HepG2 (cell line): ENCODE results near the gene ANAPC5. TPM values are rescaled to one million over a fixed set of nuclear protein-coding genes. Genes with fewer than 3 reads are reported as not detected.
A peak's percentile ranks its signal among the peaks of the same experiment; 100 is the strongest.
"Not testable (repeated sequence)": the region's sequence is repeated elsewhere in the genome, so short reads cannot be mapped to it uniquely, and the experiment has no call there.

Experiments
- ATAC-seq: fragments of 200-7000 bp; cut with Tn5 transposase; 3 replicates; pipeline ENCODE4 v1.9.1; 2020; ENCODE audit warnings: mild to moderate bottlenecking, moderate library complexity
- BruUV-seq: library from RNA; stranded (reverse); fragments of 400-500 nt; replicated peaks from 2 replicates; lab custom pipeline; 2021; lab: Mats Ljungman, UMichigan
- CTCF ChIA-PET: fragments of 300-600 bp; formaldehyde crosslinking; extraction: SDS; loops from one replicate; lab custom pipeline; 2021; ENCODE audit warnings: low total read pairs, inconsistent platforms, low intra/inter-chr PET ratio; lab: Yijun Ruan, JAX
- POLR2A ChIA-PET: fragments of 350-600 bp; sonication (Branson Sonifier 250); formaldehyde crosslinking; loops from one replicate; lab custom pipeline; 2020; ENCODE audit warnings: antibody characterized with exemption, inconsistent platforms; lab: Yijun Ruan, JAX
- DNase-seq: peaks from one replicate; pipeline ENCODE4 v3.0.0-alpha.2; 2015; ENCODE audit warnings: low spot score
- FAIRE-seq: peaks from 3 replicates; lab custom pipeline; 2011; peaks lifted over from hg19 to GRCh38; lab: Jason Lieb, UNC
- H2AFZ ChIP-seq: one replicate; pipeline ENCODE4 v1.6.1; 2011; ENCODE audit warnings: low read length, inconsistent platforms
- H3K27ac ChIP-seq: fragments of 300-600 bp; 3 replicates; pipeline ENCODE4 v1.8.0; 2011; ENCODE audit warnings: mixed run types, mild to moderate bottlenecking, mixed read lengths, low read length, inconsistent platforms; ENCODE audit not compliant: insufficient read depth; ENCODE audit errors: extremely low read length
- H3K27me3 ChIP-seq, 2 experiments: fragments of 200-600 bp in 1 of 2; 2 replicates in 1 of 2; 3 replicates in 1 of 2; pipeline versions ENCODE4 v1.6.0 to v1.8.0; 2011; ENCODE audit warnings: low read length in 2 of 2, mild to moderate bottlenecking in 2 of 2, moderate library complexity in 2 of 2, inconsistent platforms in 1 of 2; ENCODE audit not compliant: insufficient read depth in 2 of 2, control insufficient read depth in 1 of 2
- H3K36me3 ChIP-seq, 2 experiments: fragments of 200-600 bp in 1 of 2; replicated peaks in 1 of 2; 2 replicates in 1 of 2; 3 replicates in 1 of 2; pipeline versions ENCODE4 v1.5.1 to v1.8.0; 2011; ENCODE audit warnings: low read length in 2 of 2, inconsistent platforms in 1 of 2; ENCODE audit not compliant: insufficient read depth in 2 of 2, control insufficient read depth in 1 of 2
- H3K4me1 ChIP-seq: 2 replicates; pipeline ENCODE4 v1.5.1; 2012; ENCODE audit warnings: low read length, inconsistent platforms; ENCODE audit not compliant: insufficient read depth
- H3K4me2 ChIP-seq: 2 replicates; pipeline ENCODE4 v1.6.0; 2011; ENCODE audit warnings: low read depth, low read length, inconsistent platforms
- H3K4me3 ChIP-seq, 3 experiments: fragments of 200-600 bp in 1 of 3; sonication (generic), shearing (Covaris generic) in 1 of 3; replicated peaks in 1 of 3; 2 replicates each; pipeline ENCODE4 v1.5.1; 2011 to 2016; ENCODE audit warnings: low read length in 3 of 3, inconsistent platforms in 2 of 3, low read depth in 2 of 3, mild to moderate bottlenecking in 2 of 3, control low read depth in 1 of 3, mixed read lengths in 1 of 3; ENCODE audit not compliant: insufficient read depth in 1 of 3
- H3K79me2 ChIP-seq: one replicate; pipeline ENCODE4 v1.6.1; 2011; ENCODE audit warnings: low read length, inconsistent platforms; ENCODE audit not compliant: insufficient read depth
- H3K9ac ChIP-seq: 2 replicates; pipeline ENCODE4 v1.6.0; 2011; ENCODE audit warnings: mild to moderate bottlenecking, low read depth, low read length, inconsistent platforms; ENCODE audit not compliant: insufficient read depth
- H3K9me3 ChIP-seq: 2 replicates; pipeline ENCODE4 v1.5.1; 2012; ENCODE audit warnings: mild to moderate bottlenecking, low read length
- H4K20me1 ChIP-seq: 2 replicates; pipeline ENCODE4 v1.6.0; 2011; ENCODE audit warnings: inconsistent platforms, mild to moderate bottlenecking, low read length, moderate library complexity; ENCODE audit not compliant: insufficient read depth
- MAFF ChIP-seq: IDR thresholded peaks from 2 replicates; pipeline ENCODE4 v1.6.1; 2011; ENCODE audit warnings: low read depth, low read length, improper control_type of control experiment
- MAFK ChIP-seq, 2 experiments: IDR thresholded peaks in 1 of 2; conservative IDR thresholded peaks in 1 of 2; 2 replicates each; pipeline ENCODE4 v1.6.1; 2011; ENCODE audit warnings: improper control_type of control experiment in 2 of 2, low read length in 2 of 2
- NFYB ChIP-seq: sonication (generic); formaldehyde crosslinking; IDR thresholded peaks from 2 replicates; pipeline ENCODE4 v1.4.0; 2020; ENCODE audit warnings: missing genetic modification reagents
- NFYC ChIP-seq: IDR thresholded peaks from 2 replicates; pipeline ENCODE4 v1.6.1; 2016; ENCODE audit warnings: missing genetic modification reagents, missing compliant biosample characterization
- ZMYM4 ChIP-seq: sonication (generic); formaldehyde crosslinking; IDR thresholded peaks from 2 replicates; pipeline ENCODE4 v1.8.1; 2023; ENCODE audit warnings: mild to moderate bottlenecking, missing genetic modification reagents
- WGBS: methylation state at CpG from one replicate; pipeline ENCODE4 v1.1.6; 2017; ENCODE audit warnings: low lambda C conversion rate; 5-methylcytosine and 5-hydroxymethylcytosine counted together
- in situ Hi-C: cut with HindIII; loops from 2 replicates; pipeline ENCODE4 v1.10.0; 2017; ENCODE audit warnings: low pct_unique_long_range_greater_than_20kb; ENCODE audit not compliant: extremely low pct_ligation_motif_present
- intact Hi-C: fragments of 100-400 bp; cut with micrococcal nuclease; formaldehyde crosslinking; loops from one replicate; pipeline ENCODE4 v1.10.0; 2022; ENCODE audit not compliant: unreplicated experiment
- polyA plus RNA-seq, 8 experiments: library from polyadenylated mRNA; depleted of rRNA in 3 of 8; stranded (reverse) in 7 of 8; unstranded in 1 of 8; fragments of >200 nt; fragmentation: Illumina TruSeq in 4 of 8; extraction: Trizol in 4 of 8; gene quantifications; 2 replicates each; pipeline versions ENCODE4 v1.2.1 to v1.2.3, GENCODE V29; 2011 to 2016; ENCODE audit warnings: low read depth in 4 of 8, missing spikeins in 1 of 8, mixed read lengths in 1 of 8; ENCODE audit not compliant: insufficient read depth in 1 of 8
- total RNA-seq, 5 experiments: library from RNA; depleted of rRNA; stranded (reverse); fragments of >200 nt; fragmentation: Illumina TruSeq; extraction: Trizol; gene quantifications; 2 replicates each; pipeline ENCODE4 v1.2.3, GENCODE V29; 2016; ENCODE audit warnings: low read depth in 1 of 5

ANAPC5 gene
- total and polyA plus RNA-seq, 2 of the 13 experiments (the other 11 are each of a cell fraction or from before 2014, with no cell fraction given), result 146 to 161 TPM

DNA sequence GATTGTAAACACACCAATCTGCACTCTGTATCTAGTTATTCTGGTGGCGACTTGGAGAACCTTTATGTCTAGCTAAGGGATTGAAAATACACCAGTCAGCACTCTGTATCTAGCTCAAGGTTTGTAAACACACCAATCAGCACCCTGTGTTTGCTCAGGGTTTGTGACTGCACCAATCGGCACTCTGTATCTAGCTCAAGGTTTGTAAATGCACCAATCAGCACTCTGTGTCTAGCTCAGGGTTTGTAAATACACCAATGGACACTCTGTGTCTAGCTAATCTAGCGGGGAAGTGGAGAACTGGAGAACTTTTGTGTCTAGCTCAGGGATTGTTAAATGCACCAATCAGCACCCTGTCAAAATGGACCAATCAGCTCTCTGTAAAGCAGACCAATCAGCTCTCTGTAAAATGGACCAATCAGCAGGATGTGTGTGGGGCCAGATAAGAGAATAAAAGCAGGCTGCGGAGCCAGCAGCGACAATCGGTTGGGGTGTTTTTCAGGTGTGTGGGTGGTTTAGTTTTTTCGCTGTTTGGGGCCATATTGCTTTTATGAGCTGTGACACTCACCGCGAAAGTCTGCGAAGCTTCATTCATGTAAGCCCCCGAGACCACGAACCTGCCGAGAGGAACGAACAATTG lies 22.9 kb upstream of the ANAPC5 start:
- H4K20me1 ChIP-seq, CTCF ChIA-PET, BruUV-seq: not testable (repeated sequence)

DNA sequence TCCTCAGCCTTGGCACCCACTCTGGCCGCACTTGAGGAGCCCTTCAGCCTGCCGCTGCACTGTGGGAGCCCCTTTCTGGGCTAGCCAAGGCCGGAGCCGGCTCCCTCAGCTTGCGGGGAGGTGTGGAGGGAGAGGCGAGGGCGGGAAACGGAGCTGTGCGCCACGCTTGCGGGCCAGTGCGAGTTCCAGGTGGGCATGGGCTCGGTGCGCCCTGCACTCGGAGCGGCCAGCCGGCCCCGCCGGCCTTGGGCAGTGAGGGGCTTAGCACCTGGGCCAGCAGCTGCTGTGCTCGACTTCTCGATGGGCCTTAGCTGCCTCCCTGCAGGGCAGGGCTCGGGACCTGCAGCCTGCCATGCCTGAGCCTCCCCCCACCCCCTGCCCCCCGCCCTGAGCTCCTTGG lies 22.1 kb upstream of the ANAPC5 start:
- in situ Hi-C loops, H3K9ac ChIP-seq, H3K9me3 ChIP-seq, H4K20me1 ChIP-seq, H3K79me2 ChIP-seq, H2AFZ ChIP-seq, ATAC-seq, H3K27ac ChIP-seq, FAIRE-seq, H3K36me3 ChIP-seq, DNase-seq, H3K4me2 ChIP-seq, BruUV-seq, H3K4me3 ChIP-seq, H3K27me3 ChIP-seq, intact Hi-C loops, CTCF ChIA-PET: not testable (repeated sequence)
- 100% methylated on average over 1 of the region's 23 CpGs for WGBS
- H3K4me1 ChIP-seq, result peaks cover 44% of the 10 kb centered on the region
- POLR2A ChIA-PET, result interaction anchor here (0.8 to 1.3 kb wide), 2 partner anchors 9 to 23 kb away, joined by 3 to 8 read pairs; partner anchors contain the start of gene ANAPC5

More for the DNA sequence above, 22.9 kb upstream of the ANAPC5 start:
- H3K27me3 ChIP-seq, intact Hi-C loops, ATAC-seq, H2AFZ ChIP-seq, in situ Hi-C loops, H3K79me2 ChIP-seq, H3K4me3 ChIP-seq, FAIRE-seq, H3K9me3 ChIP-seq, H3K9ac ChIP-seq, H3K4me2 ChIP-seq, H3K36me3 ChIP-seq, H3K27ac ChIP-seq: not testable (repeated sequence)
- TF ChIP-seq ZMYM4 (peak; percentile 48; the same call in 1 of the 2 replicates), NFYB (CRISPR knock-in tag) (peak; percentile 83), MAFK (conservative IDR thresholded peaks at IDR 0.05 in 1 of 2, IDR thresholded peaks at IDR 0.05 in 1 of 2; ENCODE audit: low read length in 2 of 2) (peak; percentile 30 to 62; a peak in 2 of 4 replicates), NFYC (CRISPR knock-in tag) (peak; percentile 84), MAFF (peak; percentile 69)
- H3K4me1 ChIP-seq, result peaks cover 44% of the 10 kb centered on the region
- 82% methylated on average over 13 of the region's 14 CpGs for WGBS
- DNase-seq, result peak; percentile 25
- POLR2A ChIA-PET, result interaction anchor here (0.8 to 1.3 kb wide), 2 partner anchors 9 to 23 kb away, joined by 3 to 8 read pairs; partner anchors contain the start of gene ANAPC5
